Esophagus muscularis mucosa (tissue), 4 donors: ENCODE results near the gene PLEKHA8.

Experiments used
- CTCF ChIP-seq, 3 experiments: fragments of 200-600 bp in 2 of 3; fragments of 450-650 bp in 1 of 3; sonication (generic) in 2 of 3; IDR thresholded peaks; one replicate each; pipeline ENCODE4 v1.5.1; 2017 to 2019; ENCODE audit warnings: antibody characterized with exemption in 3 of 3, mild to moderate bottlenecking in 2 of 3, moderate library complexity in 1 of 3
- EP300 ChIP-seq: sonication (generic); formaldehyde crosslinking; IDR thresholded peaks from one replicate; pipeline ENCODE4 v1.6.1; 2017; ENCODE audit warnings: antibody characterized with exemption
- POLR2A ChIP-seq: fragments of 450-650 bp; IDR thresholded peaks from one replicate; pipeline ENCODE4 v1.6.1; 2017; ENCODE audit warnings: antibody characterized with exemption, moderate library complexity, mild to moderate bottlenecking, low read depth

GRCh38 chr7:30148426-30148825 lies 120.2 kb downstream of the PLEKHA8 start:
- TF ChIP-seq CTCF (IDR thresholded peaks at IDR 0.05) (no peak), EP300 (no peak), POLR2A (no peak)
